HG03103 (cell line): ENCODE measurements around the gene OLFML3.
A peak's percentile ranks its signal among the peaks of the same experiment; 100 is the strongest.

Experiments
- ATAC-seq: cut with Tn5 transposase; IDR thresholded peaks from one replicate; pipeline ENCODE4 v1.9.1; 2021; ENCODE audit warnings: low read depth; ENCODE audit not compliant: unreplicated experiment

OLFML3 gene

GRCh38 chr1:113978863-113979702 is at the start of gene OLFML3:
Gene OLFML3 (plus strand): TSS chr1:113979474. CDS start chr1:113979517, 43 bp downstream.
- ATAC-seq = no peak

DNA sequence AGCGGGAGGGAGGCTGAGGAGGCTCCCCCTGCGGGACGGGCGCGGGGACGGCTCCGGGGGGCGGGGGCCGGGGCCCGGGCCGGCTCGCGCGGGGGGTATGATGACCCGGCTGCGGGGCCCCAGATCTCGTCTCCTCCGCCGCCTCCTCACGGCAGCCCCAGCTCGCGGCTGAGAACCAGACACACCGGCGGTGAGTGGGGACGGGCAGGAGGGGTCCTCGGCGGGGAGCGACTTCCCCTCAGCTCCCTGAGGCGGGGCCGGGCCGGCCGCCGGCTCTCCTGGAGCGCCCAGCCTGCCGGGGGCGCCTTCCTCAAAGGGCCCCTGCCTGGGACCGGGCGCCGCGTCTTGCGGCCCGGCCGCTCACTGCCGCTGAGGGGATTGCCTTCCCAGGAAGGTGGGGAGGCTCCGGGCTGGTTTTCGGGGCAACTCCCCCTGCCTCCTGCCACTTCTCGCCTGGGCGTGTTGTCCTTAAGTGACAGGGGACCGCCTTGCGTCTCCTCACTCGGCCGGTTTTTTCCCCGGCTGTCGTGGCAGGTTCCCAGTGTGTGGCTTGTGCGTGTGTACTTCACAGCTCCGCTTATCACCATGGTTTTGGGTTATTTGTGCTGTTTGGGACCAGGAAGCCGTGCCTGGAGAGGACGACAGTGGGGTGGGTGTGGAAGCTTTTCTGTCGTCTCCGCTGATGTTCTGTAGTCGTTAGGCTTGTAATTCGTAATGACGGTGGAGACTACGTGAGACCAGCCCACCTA is 49.4 kb upstream of the OLFML3 start:
- ATAC-seq = peak; percentile 22

- peak; percentile 17 for ATAC-seq
These were observed 48.6 kb upstream of the OLFML3 start for GRCh38 chr1:113930499-113931161.

GRCh38 chr1:113931451-113931851 is 47.8 kb upstream of the OLFML3 start:
- no peak for ATAC-seq

- no peak for ATAC-seq
These were observed 45.3 kb upstream of the OLFML3 start for GRCh38 chr1:113934006-113934405.

DNA sequence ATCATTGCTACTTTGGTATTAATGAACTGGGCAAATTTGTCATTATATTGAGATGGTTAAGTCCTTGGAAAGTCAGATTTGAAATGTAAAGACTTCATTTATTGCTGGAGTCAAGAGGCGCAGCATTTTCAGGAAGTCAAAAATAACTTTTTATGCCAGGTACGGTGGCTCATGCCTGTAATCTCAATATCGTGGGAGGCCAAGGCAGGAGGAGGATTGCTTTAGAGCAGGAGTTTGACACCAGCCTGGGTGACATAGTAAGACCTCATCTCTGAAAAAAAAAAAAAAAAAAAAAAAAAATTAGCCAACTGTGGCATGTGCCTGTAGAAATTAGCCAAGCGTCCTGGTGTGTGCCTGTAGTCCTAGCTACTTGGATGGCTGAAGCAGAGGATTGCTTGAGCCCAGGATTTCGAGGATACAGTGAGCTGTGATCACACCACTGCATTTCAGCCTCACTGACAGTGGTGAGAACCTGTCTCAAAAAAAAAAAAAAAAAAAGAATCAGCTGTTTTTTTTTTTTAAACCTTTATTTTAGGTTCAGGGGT is 44.7 kb upstream of the OLFML3 start:
- no peak for ATAC-seq

DNA sequence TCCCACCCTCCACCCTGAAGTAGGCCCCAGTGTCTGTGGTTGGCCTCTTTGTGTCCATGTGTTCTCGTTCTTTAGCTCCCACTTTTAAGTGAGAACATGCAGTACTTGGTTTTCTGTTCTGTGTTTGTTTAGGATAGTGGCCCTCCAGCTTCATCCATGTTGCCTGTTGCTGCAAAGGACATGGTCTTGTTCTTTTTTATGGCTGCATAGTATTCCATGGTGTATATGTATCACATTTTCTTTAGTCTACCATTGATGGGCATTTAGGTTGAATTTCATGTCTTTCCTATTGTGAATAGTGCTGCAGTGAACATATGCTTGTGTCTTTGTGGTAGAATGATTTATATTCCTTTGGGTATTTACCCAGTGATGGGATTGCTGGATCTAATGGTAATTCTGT is 44.1 kb upstream of the OLFML3 start:
- no peak for ATAC-seq

- ATAC-seq = no peak
These were observed 43.3 kb upstream of the OLFML3 start for GRCh38 chr1:113935970-113936369.

DNA sequence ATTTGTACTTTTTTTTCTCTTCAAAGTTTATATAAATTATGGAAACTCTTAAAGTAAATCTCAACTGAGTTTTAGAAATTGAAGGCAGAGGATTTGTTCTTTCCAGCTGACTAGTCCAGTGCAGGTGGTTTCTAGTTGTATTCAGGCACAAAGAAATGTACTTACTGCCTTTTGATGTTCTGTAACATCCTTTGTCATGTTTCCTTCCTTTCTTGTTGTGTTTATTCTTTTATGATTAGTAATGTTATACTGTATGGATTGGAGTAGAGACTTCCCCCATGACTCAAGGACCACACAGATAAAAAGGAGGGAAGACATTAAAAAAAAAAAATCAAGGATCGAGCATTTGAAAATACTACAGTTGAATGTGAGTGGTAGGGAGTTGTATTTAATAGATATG is 42.1 kb upstream of the OLFML3 start:
- no peak for ATAC-seq

DNA sequence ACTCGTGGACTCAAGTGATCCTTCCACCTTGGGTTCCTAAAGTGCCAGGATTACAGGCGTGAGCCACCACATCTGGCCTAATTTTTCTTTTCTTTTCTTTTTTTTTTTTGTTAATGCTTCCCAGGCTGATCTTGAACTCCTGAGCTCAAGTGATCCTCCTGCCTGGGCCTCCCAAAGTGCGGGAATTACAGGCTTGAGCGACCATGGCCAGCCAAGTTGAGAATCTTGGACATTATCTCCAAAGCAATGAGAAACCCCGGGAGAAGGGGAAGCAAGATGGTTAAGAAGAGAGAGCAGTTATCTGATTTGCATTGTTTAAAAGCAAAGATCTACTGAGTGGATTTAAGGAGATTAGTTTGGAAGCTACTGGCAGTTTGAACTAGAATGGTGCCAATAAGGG is 41.1 kb upstream of the OLFML3 start:
- no peak for ATAC-seq

GRCh38 chr1:113940365-113941244 is 38.7 kb upstream of the OLFML3 start:
- no peak for ATAC-seq

- ATAC-seq = no peak
These were observed 38.1 kb upstream of the OLFML3 start for GRCh38 chr1:113941245-113941559.

DNA sequence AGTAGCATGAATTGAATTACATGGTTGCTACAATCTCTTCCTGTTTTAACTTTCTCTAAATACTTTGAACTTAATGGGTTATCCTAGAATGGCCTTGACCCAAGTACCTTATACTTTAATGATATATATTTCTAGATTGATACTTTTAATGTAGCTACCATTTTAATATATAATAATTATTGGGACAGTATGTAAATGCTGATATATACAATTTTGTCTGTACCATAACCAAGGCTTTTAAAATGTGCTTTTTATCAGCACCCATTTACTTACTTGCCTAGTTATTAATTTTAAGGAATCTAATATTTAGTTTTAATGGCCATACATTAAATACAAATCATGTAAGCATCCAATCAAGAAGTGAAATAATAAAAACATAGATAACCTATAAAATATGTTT is 36.7 kb upstream of the OLFML3 start:
- no peak for ATAC-seq

DNA sequence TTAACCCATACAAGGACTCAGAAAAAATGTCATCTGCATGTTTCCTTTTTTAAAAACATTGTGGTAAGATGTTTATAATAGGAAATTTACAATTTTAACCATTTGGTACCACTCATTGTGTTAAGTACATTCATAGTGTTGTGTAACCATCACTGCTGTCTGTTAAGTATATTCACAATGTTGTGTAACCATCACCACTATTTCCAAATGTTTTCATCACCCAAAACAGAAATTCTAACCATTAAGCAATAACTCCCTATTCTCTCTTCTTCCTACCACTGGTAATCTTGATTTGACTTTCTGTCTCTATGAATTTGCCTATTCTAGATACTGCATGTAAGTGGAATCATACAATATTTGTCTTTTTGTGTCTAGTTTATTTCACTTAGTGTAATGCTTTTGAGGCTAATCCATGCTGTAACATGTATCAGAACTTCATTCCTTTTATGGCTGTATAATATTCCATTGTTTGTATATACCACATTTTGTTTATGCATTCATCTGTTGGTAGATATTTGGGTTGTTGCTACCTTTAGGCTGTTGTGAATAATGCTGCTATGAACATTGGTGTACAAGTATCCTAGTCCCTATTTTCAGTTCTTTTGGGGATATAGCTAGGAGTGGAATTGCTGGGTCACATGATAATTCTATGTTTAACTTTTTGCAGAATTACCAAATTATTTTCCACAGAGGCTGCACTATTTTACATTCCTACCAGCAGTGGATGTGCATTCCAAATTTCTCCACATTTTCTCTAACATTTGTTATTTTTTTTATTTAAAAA is 36.1 kb upstream of the OLFML3 start:
- ATAC-seq = no peak

DNA sequence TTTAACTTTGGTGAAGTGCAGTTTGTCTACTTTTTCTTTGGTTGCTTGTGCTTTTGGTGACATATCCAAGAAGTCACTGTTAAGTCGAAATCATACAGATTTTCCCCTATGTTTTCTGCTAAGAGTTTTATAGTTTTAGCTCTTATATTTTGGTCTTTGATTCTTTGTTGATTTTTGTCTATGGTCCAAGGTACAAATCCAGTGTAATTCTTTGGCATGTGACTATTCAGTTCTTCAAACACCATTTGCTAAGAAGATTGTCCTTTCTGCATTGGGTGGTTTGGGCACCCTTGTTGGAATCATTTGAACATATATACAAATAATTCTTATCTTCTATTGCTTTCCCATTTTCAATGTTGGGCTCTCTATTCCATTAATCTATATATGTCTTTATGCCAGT is 33.9 kb upstream of the OLFML3 start:
- ATAC-seq = no peak

DNA sequence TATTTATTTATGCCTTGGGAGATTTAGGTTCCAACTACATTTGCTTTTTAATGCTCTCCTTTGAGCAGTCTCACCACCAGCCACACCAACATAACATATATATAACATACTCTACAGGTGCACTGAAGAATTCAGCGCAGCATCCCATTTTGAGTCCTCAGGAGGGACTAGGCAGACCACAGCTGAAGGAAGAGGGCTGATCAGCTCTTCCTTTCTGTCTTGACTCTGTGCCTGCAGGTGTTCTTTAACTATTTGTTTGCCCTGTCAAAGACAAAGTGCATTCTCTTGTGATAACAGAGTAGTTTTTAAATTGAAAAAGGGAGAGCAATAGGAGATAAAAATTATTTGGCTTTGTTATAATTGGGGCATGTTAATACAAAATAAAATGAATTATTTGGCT is 33.2 kb upstream of the OLFML3 start:
- no peak for ATAC-seq

DNA sequence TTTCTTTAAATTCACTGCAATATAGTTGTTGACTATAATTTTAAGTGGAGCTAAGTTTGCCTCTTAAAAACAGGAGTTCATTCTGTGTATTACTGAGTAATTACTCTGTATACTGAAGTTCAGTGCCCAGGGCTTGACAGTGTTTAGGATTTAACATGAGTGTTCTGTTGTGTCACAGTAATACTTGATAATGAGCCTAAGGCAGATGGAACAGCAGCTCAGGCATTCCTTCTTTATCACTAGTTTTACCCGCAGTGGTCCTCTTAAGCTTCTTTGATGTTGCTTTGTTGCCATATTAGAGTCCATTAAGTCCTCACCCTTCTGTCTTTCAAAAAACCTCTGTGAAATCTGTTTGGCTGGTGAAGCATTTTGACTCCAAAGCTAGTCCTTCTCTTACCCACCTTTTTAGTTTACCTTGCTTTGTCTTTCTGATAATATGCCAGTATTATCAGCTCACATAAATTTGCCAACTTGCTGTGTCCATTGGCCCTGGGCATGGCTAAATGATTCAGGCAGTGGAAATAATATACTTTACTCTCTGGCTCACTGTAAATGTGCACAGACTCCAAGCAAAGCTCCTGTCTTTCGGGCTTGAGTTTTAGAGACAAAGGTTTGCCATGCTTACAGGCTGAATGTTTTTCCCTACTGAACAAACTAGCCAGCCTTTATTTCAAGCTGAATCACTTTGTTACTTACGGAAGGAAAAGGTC is 32.4 kb upstream of the OLFML3 start:
- no peak for ATAC-seq

DNA sequence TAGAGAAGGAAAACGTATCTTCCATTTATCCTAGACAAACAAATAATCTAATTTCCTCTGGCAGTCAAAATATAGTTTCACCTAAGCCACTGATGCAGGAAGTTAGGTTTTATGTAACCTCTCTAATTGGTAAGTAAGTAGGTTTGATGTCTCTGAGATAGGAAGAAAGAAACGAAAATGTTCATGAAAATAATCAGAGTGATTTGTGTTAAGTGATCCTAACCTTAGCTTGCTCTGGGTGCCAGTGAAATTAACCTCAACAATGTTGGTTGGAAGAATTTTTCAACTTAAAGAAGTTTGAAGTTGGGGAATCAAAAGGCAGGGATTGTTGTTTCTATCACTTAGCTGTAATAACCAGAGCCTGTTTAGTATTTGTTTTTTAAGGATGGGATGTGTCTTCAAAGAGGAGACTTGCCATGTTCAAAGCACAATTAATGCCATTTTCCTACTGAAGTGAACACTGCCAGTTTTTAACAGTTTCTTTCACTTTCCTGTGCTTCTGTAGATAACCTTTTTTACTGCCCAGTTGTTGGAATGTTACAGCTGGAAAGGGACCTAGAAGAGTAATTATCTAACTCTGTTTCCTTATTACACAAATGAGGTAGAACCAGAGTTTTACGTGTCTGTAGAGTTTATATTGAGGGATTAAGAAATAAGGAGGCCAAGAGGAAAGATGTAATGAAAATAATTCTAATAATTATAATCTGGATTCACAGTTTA is 31.7 kb upstream of the OLFML3 start:
- ATAC-seq = no peak
